BE2C (cell line): Measurements from ENCODE around the gene POR.
"Not testable (repeated sequence)": the region's sequence is repeated elsewhere in the genome, so short reads cannot be mapped to it uniquely, and the experiment has no call there.

ENCODE experiments used
- DNase-seq: peaks from one replicate; pipeline ENCODE4 v3.0.0-alpha.2; 2020
- H3K27me3 ChIP-seq: fragments of 250-450 bp; sonication (Bioruptor Pico); 2 replicates; pipeline ENCODE4 v1.5.1; 2020; ENCODE audit warnings: mild to moderate bottlenecking
- H3K36me3 ChIP-seq: fragments of 250-450 bp; sonication (Bioruptor Pico); 2 replicates; pipeline ENCODE4 v1.5.1; 2020; ENCODE audit warnings: mild to moderate bottlenecking
- H3K4me1 ChIP-seq: fragments of 250-450 bp; sonication (Bioruptor Pico); 2 replicates; pipeline ENCODE4 v1.5.1; 2020
- H3K4me3 ChIP-seq: 2 replicates; pipeline ENCODE4 v1.5.1; 2011; ENCODE audit warnings: low read depth, low read length
- H3K9me3 ChIP-seq: fragments of 250-450 bp; sonication (Bioruptor Pico); 2 replicates; pipeline ENCODE4 v1.5.1; 2020
- TF ChIP-seq, protein P1 (sequence below): IDR thresholded peaks from 2 replicates; pipeline ENCODE4 v1.5.1; 2012; ENCODE audit warnings: mild to moderate bottlenecking, low read depth, low read length

Gene POR

DNA sequence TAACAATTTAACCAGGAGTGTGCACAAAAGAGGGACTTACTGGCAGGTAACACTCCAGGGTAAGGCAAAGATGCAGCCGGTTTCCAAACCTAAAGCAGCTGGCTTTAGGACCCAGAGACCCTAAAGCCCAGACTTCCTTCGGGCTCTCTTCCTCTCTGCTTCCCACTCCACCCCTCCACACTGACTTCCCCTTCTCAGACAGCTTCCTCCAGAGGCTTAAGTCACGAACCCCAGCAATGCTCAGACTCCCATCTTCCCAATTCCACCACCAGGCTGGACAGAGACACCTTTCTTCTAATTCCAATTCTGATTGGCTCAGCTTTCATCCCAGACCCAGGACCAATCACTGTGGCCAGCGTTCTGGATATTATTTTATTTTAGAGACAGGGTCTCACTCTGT, 108.0 kb downstream of the POR start:
- no peak for DNase-seq
- TF ChIP-seq, protein P1, sequence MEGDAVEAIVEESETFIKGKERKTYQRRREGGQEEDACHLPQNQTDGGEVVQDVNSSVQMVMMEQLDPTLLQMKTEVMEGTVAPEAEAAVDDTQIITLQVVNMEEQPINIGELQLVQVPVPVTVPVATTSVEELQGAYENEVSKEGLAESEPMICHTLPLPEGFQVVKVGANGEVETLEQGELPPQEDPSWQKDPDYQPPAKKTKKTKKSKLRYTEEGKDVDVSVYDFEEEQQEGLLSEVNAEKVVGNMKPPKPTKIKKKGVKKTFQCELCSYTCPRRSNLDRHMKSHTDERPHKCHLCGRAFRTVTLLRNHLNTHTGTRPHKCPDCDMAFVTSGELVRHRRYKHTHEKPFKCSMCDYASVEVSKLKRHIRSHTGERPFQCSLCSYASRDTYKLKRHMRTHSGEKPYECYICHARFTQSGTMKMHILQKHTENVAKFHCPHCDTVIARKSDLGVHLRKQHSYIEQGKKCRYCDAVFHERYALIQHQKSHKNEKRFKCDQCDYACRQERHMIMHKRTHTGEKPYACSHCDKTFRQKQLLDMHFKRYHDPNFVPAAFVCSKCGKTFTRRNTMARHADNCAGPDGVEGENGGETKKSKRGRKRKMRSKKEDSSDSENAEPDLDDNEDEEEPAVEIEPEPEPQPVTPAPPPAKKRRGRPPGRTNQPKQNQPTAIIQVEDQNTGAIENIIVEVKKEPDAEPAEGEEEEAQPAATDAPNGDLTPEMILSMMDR, result no peak
- peaks cover 3% of the 10 kb centered on the region; the same call in 1 of the 2 replicates for H3K36me3 ChIP-seq
- no peaks in the 10 kb centered on the region for H3K4me1 ChIP-seq
- H3K27me3 ChIP-seq, result no peaks in the 10 kb centered on the region
- H3K4me3 ChIP-seq, result no peak overlapping the region
- no peaks in the 10 kb centered on the region for H3K9me3 ChIP-seq

DNA sequence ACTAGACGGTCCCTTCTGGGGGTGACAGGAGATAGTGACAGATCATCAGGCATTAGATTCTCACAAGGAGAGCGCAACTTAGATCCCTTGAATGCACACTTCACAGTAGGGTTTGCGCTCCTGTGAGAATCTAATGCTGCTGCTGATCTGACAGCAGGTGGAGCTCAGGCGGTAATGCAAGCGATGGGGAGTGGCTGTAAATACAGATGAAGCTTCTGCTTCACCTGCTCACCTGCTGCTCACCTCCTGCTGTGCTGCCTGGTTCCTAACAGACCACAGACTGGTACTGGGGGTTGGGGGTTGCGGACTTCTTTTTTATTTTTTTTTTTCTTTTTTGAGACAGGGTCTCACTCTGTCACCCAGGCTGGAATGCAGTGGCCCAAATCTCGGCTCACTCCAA, 114.7 kb downstream of the POR start:
- not testable (repeated sequence) for H3K27me3 ChIP-seq, H3K9me3 ChIP-seq, H3K4me1 ChIP-seq, H3K4me3 ChIP-seq, H3K36me3 ChIP-seq, DNase-seq

DNA sequence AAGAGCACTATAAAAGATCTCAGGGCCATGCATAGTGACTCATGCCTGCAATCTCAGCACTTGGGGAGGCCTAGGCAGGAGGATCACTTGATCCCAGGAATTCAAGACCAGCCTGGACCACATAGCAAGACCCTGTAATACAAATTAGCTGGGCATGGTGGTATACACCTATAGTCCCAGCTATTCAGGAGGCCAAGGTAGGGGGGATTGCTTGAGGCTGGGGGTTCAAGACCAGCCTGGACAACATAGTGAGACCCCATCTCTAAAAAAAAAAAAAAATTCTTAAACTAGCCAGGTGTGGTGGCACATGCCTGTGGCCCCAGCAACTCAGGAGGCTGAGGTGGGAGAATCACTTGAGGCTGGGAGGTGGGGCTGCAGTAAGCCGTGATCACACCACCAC, 117.0 kb downstream of the POR start:
- Histone ChIP-seq H3K4me3 (no peak overlapping the region), H3K36me3 (no peaks in the 10 kb centered on the region), H3K4me1 (no peaks in the 10 kb centered on the region), H3K27me3 (no peaks in the 10 kb centered on the region), H3K9me3 (no peaks in the 10 kb centered on the region)
- TF ChIP-seq, protein P1, result no peak
- no peak for DNase-seq
